Measurements from ENCODE around the gene SLC12A7. TPM values are rescaled to one million over a fixed set of nuclear protein-coding genes. Genes with fewer than 3 reads are reported as not detected.

Gene SLC12A7
- total and polyA plus RNA-seq, 12 donors, result 36.3 to 208 (median 143) TPM

Small RNAs within 50 kb of the gene (microRNA-seq; reads per million reads assigned to microRNA genes)
- gene MIR4635, result 0 to 1.0 reads per million in 2 donors

Other genes starting within 250 kb of the SLC12A7 start
- gene BRD9, start 219.3 kb downstream of the SLC12A7 start, total RNA-seq, result 10 to 100 TPM; 21.4 to 42.6 (median 26.9) TPM
- gene BRD9, start 219.3 kb downstream of the SLC12A7 start, polyA plus RNA-seq, result 10 to 100 TPM; 16.7 to 23.7 TPM
- gene TRIP13, start 219.2 kb downstream of the SLC12A7 start, total RNA-seq, result 1 to 10 TPM in 5 of 10 donors, under 1 TPM in 4, not detected in 1; 0.32 to 2.8 (median 1.2) TPM
- gene TRIP13, start 219.2 kb downstream of the SLC12A7 start, polyA plus RNA-seq, result under 1 TPM; 0.22 to 0.86 TPM
- gene NKD2, start 103.3 kb downstream of the SLC12A7 start, total RNA-seq, result 1 to 10 TPM in 7 of 10 donors, under 1 TPM in 3; 0.31 to 4.5 (median 1.5) TPM
- gene NKD2, start 103.3 kb downstream of the SLC12A7 start, polyA plus RNA-seq, result 10 to 100 TPM in 1 of 2 donors, 1 to 10 TPM in 1; 5.3 to 12.7 TPM
- under 1 TPM in 1 of 10 donors, not detected in 9; 0.11 TPM for gene SLC6A19, start 89.5 kb upstream of the SLC12A7 start, total RNA-seq
- not detected for gene SLC6A19, start 89.5 kb upstream of the SLC12A7 start, polyA plus RNA-seq
- gene SLC6A18, start 113.3 kb upstream of the SLC12A7 start, total RNA-seq, result not detected
- not detected for gene SLC6A18, start 113.3 kb upstream of the SLC12A7 start, polyA plus RNA-seq
- gene TERT, start 183.0 kb upstream of the SLC12A7 start, total RNA-seq, result not detected
- not detected for gene TERT, start 183.0 kb upstream of the SLC12A7 start, polyA plus RNA-seq
- gene CLPTM1L, start 233.0 kb upstream of the SLC12A7 start, total RNA-seq, result 10 to 100 TPM; 27.5 to 43.9 (median 32.5) TPM
- 10 to 100 TPM; 21.5 to 78.0 TPM for gene CLPTM1L, start 233.0 kb upstream of the SLC12A7 start, polyA plus RNA-seq